Ishikawa (cell line): ENCODE data around the gene TLCD3A.

Experiments used
- CREB1 ChIP-seq: IDR thresholded peaks from 2 replicates; pipeline ENCODE4 v1.6.1; 2012; ENCODE audit warnings: low read depth
- EGR1 ChIP-seq: IDR thresholded peaks from 2 replicates; pipeline ENCODE4 v1.6.1; 2012
- EP300 ChIP-seq: IDR thresholded peaks from 2 replicates; pipeline ENCODE4 v1.6.1; 2012; ENCODE audit warnings: borderline replicate concordance
- NFIC ChIP-seq: IDR thresholded peaks from 2 replicates; pipeline ENCODE4 v1.6.1; 2012
- RAD21 ChIP-seq: IDR thresholded peaks from 2 replicates; pipeline ENCODE4 v1.6.1; 2012; ENCODE audit warnings: low read depth
- TAF1 ChIP-seq: IDR thresholded peaks from 2 replicates; pipeline ENCODE4 v1.6.1; 2012; ENCODE audit warnings: low read depth, mild to moderate bottlenecking
- TF ChIP-seq, protein P1 (sequence below): IDR thresholded peaks from 2 replicates; pipeline ENCODE4 v1.6.1; 2012

- TF ChIP-seq EP300 (no peak), CREB1 (no peak), EGR1 (no peak), NFIC (no peak), RAD21 (no peak), TAF1 (no peak)
- TF ChIP-seq, protein P1, sequence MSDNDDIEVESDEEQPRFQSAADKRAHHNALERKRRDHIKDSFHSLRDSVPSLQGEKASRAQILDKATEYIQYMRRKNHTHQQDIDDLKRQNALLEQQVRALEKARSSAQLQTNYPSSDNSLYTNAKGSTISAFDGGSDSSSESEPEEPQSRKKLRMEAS: no peak
These were observed 11.5 kb upstream of the TLCD3A start for GRCh38 chr17:720706-721539.
